Measurements from ENCODE around the gene RAPH1.

DNA sequence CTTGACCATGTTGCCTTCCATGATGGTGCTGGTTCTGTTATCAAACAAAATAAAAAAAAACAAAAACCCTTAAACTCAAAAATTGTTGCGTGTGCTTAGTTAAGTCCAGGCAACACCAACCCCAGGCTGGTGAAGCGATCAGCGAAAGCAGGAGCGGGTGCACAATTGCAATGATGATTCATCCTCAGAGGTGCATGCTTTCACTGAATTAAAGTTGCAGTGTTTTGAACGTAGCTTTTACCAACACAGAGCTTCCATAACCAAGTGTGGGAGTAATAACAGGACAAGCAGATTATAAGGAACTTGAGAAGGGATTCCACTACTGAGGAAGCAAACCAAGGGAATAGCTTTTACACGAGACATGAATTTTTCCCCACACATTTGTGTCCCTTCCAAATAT, 39.7 kb upstream of the RAPH1 start:
- no peak for TF ChIP-seq EZH2 (IDR thresholded peaks at IDR 0.05)
- TF ChIP-seq POLR2AphosphoS5 (IDR thresholded peaks at IDR 0.05; ENCODE audit: borderline replicate concordance, low read depth, low read length), result no peak
